Ascending aorta (tissue), 2 donors: ENCODE measurements around the gene KPNA1. TPM values are rescaled to one million over a fixed set of nuclear protein-coding genes. Genes with fewer than 3 reads are reported as not detected.

Experiments used
- DNase-seq, 2 donors: peaks; one replicate each; pipeline ENCODE4 v3.0.0-alpha.2; 2019; ENCODE audit warnings: low spot score in 2 of 2
- H3K27ac ChIP-seq, 2 donors: fragments of 200-600 bp; sonication (generic); one replicate each; pipeline ENCODE4 v1.5.1; 2016 to 2017; ENCODE audit warnings: mild to moderate bottlenecking in 1 of 2
- H3K27me3 ChIP-seq: fragments of 200-600 bp; sonication (generic); one replicate; pipeline ENCODE4 v1.5.1; 2017
- H3K36me3 ChIP-seq, 2 donors: fragments of 200-600 bp; sonication (generic); one replicate each; pipeline ENCODE4 v1.5.1; 2016
- H3K4me1 ChIP-seq, 2 donors: fragments of 200-600 bp; sonication (generic); one replicate each; pipeline ENCODE4 v1.5.1; 2016 to 2017; ENCODE audit warnings: mild to moderate bottlenecking in 1 of 2
- H3K4me3 ChIP-seq, 2 donors: fragments of 200-600 bp; sonication (generic); one replicate each; pipeline ENCODE4 v1.5.1; 2016 to 2017; ENCODE audit warnings: mild to moderate bottlenecking in 1 of 2
- H3K9me3 ChIP-seq, 2 donors: fragments of 200-600 bp; sonication (generic); one replicate each; pipeline ENCODE4 v1.5.1; 2016
- CTCF ChIP-seq, 3 experiments: fragments of 200-600 bp in 2 of 3; fragments of 450-650 bp in 1 of 3; sonication (generic) in 2 of 3; IDR thresholded peaks; one replicate each; pipeline ENCODE4 v1.5.1; 2016 to 2019; ENCODE audit warnings: antibody characterized with exemption in 3 of 3, mild to moderate bottlenecking in 1 of 3, moderate library complexity in 1 of 3
- intact Hi-C: fragments of 100-400 bp; cut with DNase I; formaldehyde crosslinking; loops from one replicate; pipeline ENCODE4 v1.15.1; 2023
- total RNA-seq: library from RNA; depleted of rRNA; stranded (reverse); fragments of >200 nt; gene quantifications from one replicate; pipeline ENCODE4 v1.1.0, GENCODE V29; 2016

Gene KPNA1
- 21.1 TPM for total RNA-seq

GRCh38 chr3:122514123-122515019, at the start of gene KPNA1:
KPNA1 (minus strand) TSS chr3:122514939; CDS start chr3:122496565, 18,374 bp downstream.
- Histone ChIP-seq H3K4me3 (peak within 1 kb of the TSS; percentile 77 to 97), H3K9me3 (no peaks in the 10 kb centered on the region), H3K4me1 (peaks cover 6 to 21% of the 10 kb centered on the region in 2 donors), H3K27me3 (no peaks in the 10 kb centered on the region), H3K36me3 (no peaks in the 10 kb centered on the region), H3K27ac (peak within 1 kb of the TSS; percentile 92 to 98)
- no peak for TF ChIP-seq CTCF (IDR thresholded peaks at IDR 0.05)
- intact Hi-C loops, result loop anchor here (1.0 to 10.0 kb wide), 6 partner anchors 50 to 760 kb away; partner anchors contain the start of genes DTX3L, FAM162A, HSPBAP1 and MIX23
- peak; percentile 46 to 91 for DNase-seq

GRCh38 chr3:122564155-122564912, 49.6 kb upstream of the KPNA1 start, which contains the start of the genes DTX3L and PARP9:
DTX3L (plus strand) TSS chr3:122564338; CDS start chr3:122564427, 89 bp downstream.
PARP9 (minus strand) TSS chr3:122564300; CDS start chr3:122559620, 4,680 bp downstream.
- H3K27ac ChIP-seq, result peak within 1 kb of the TSS; percentile 87 to 91
- peak; percentile 29 to 88 for DNase-seq
- peak within 1 kb of the TSS; percentile 90 to 94 for H3K4me3 ChIP-seq
- intact Hi-C loops, result loop anchor here (1.0 kb wide), 3 partner anchors 49 to 148 kb away; partner anchors contain the start of gene WDR5B
- no peak for TF ChIP-seq CTCF (IDR thresholded peaks at IDR 0.05)
- peaks cover 6 to 31% of the 10 kb centered on the region in 2 donors for H3K36me3 ChIP-seq
- H3K4me1 ChIP-seq, result peaks cover 4 to 16% of the 10 kb centered on the region in 2 donors
- H3K9me3 ChIP-seq, result no peaks in the 10 kb centered on the region
- H3K27me3 ChIP-seq, result no peaks in the 10 kb centered on the region

GRCh38 chr3:122563717-122564025, 48.9 kb upstream of the KPNA1 start:
- peaks cover 4 to 16% of the 10 kb centered on the region in 2 donors for H3K4me1 ChIP-seq
- H3K36me3 ChIP-seq, result peaks cover 6 to 29% of the 10 kb centered on the region in 2 donors
- H3K4me3 ChIP-seq, result peak overlapping the region; percentile 90 to 94
- peak overlapping the region; percentile 87 to 91 for H3K27ac ChIP-seq
- H3K27me3 ChIP-seq, result no peaks in the 10 kb centered on the region
- intact Hi-C loops, result loop anchor here (1.0 kb wide), 3 partner anchors 48 to 147 kb away; partner anchors contain the start of gene WDR5B
- DNase-seq, result no peak
- TF ChIP-seq CTCF (IDR thresholded peaks at IDR 0.05), result no peak
- no peaks in the 10 kb centered on the region for H3K9me3 ChIP-seq

DNA sequence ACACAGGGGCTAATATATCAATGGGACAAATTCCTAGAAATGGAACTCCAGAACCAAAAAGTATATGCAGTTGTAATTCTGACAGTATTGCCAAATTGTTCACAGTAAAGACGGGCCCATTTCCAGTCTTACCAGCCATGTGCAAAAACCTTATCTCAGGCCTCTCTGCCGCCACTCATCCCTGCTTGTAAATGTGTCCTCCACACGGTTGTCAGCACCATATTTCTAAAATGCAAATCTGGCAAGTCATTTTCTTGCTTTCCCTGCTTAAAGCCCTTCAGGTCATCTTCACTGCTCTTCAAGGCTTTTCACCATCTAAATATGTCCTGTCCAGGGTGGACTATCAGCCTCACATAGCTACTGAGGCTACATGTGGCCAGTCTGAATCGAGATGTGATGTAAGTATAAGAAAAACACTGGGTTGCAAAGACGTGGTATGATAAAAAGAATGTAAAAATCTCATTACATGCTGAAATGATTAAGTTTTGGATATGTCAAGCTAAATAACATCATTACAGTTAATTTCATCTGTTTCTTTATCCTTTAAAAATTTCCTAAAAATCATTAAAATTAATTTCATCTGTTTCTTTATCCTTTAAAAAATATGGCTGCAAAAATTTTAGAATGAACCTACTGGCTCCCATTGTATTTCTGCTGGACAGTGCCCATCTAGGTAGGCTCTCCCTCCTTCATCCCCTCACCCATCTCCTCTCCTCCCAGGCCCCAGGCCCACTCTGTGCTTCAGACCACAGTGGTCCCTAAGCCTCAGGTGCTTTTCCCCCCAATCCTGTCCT, 48.4 kb upstream of the KPNA1 start:
- peak overlapping the region; percentile 90 to 94 for H3K4me3 ChIP-seq
- TF ChIP-seq CTCF (IDR thresholded peaks at IDR 0.05), result no peak

DNA sequence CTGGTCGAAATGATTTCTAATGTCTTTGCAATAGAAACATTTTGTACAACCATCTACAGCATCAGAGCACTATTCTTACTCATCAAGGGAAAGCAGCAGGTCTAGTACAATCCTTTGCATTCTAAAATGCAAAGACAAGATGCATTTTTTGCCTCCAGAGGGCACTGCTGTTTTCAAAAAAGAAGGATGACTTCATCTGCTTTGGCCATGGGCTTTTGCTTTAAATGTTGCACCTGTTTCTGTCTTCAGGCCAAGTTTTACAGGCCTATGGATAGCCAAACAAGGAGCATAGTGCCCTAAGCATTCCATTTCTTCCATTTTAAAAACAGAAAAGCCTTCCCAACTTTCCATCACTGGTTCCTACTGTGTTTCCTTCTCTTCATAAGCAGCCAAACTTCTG, 45.9 kb upstream of the KPNA1 start:
- intact Hi-C loops, result loop anchor here (1.0 kb wide), 1 partner anchor 119 kb away; no protein-coding TSS in a partner anchor
- Histone ChIP-seq H3K4me3 (no peak overlapping the region), H3K4me1 (peaks cover 4 to 16% of the 10 kb centered on the region in 2 donors), H3K27me3 (no peaks in the 10 kb centered on the region), H3K9me3 (no peaks in the 10 kb centered on the region), H3K27ac (no peak overlapping the region), H3K36me3 (peaks cover 7 to 33% of the 10 kb centered on the region in 2 donors)
- DNase-seq, result no peak
- TF ChIP-seq CTCF (IDR thresholded peaks at IDR 0.05), result peak; percentile 26 to 48 (median 33)

More for the DNA sequence above, 48.4 kb upstream of the KPNA1 start:
- intact Hi-C loops, result no loop called here
- Histone ChIP-seq H3K27me3 (no peaks in the 10 kb centered on the region), H3K4me1 (peaks cover 4 to 16% of the 10 kb centered on the region in 2 donors), H3K9me3 (no peaks in the 10 kb centered on the region), H3K36me3 (peaks cover 8 to 32% of the 10 kb centered on the region in 2 donors), H3K27ac (peak overlapping the region; percentile 87 to 91)
- DNase-seq, result no peak
